BJ (cell line): ENCODE data around the gene GGACT. TPM values are rescaled to one million over a fixed set of nuclear protein-coding genes. Genes with fewer than 3 reads are reported as not detected.

ENCODE experiments used
- CTCF ChIA-PET: fragments of 350-600 bp; formaldehyde crosslinking; extraction: SDS; loops from one replicate; lab custom pipeline; 2021; ENCODE audit warnings: antibody characterized with exemption, inconsistent platforms; lab: Yijun Ruan, JAX
- POLR2A ChIA-PET: fragments of 300-600 bp; sonication (Branson Sonifier 250); formaldehyde crosslinking; extraction: SDS; loops from one replicate; lab custom pipeline; 2021; ENCODE audit warnings: antibody characterized with exemption; lab: Charles Lee
- DNase-seq: peaks from one replicate; pipeline ENCODE4 v3.0.0-alpha.2; 2011; ENCODE audit warnings: low read depth
- H3K27me3 ChIP-seq: 2 replicates; pipeline ENCODE4 v1.6.0; 2011; ENCODE audit warnings: low read length; ENCODE audit not compliant: control insufficient read depth, insufficient read depth
- H3K36me3 ChIP-seq: 2 replicates; pipeline ENCODE4 v1.5.1; 2011; ENCODE audit warnings: low read length; ENCODE audit not compliant: control insufficient read depth, insufficient read depth
- H3K4me3 ChIP-seq: 2 replicates; pipeline ENCODE4 v1.5.1; 2011; ENCODE audit warnings: low read depth, mild to moderate bottlenecking, control low read depth, low read length
- polyA plus RNA-seq: library from polyadenylated mRNA; depleted of rRNA; stranded (reverse); fragments of >200 nt; gene quantifications from 2 replicates; pipeline ENCODE4 v1.2.3, GENCODE V29; 2011
- TF ChIP-seq, protein P1 (sequence below): IDR thresholded peaks from 2 replicates; pipeline ENCODE4 v1.5.1; 2011; ENCODE audit warnings: low read depth, mild to moderate bottlenecking, control low read depth, inconsistent platforms, low read length, moderate library complexity; ENCODE audit not compliant: insufficient read depth

Gene GGACT
- polyA plus RNA-seq, 1 experiment: 7.0 TPM

GRCh38 chr13:100522618-100523309, 65.8 kb downstream of the GGACT start:
- CTCF ChIA-PET: interaction anchor here (0.6 to 5.5 kb wide), 3 partner anchors 8 to 481 kb away, joined by 3 to 42 read pairs (median 3); no protein-coding TSS in a partner anchor
- POLR2A ChIA-PET: no interaction called here

DNA sequence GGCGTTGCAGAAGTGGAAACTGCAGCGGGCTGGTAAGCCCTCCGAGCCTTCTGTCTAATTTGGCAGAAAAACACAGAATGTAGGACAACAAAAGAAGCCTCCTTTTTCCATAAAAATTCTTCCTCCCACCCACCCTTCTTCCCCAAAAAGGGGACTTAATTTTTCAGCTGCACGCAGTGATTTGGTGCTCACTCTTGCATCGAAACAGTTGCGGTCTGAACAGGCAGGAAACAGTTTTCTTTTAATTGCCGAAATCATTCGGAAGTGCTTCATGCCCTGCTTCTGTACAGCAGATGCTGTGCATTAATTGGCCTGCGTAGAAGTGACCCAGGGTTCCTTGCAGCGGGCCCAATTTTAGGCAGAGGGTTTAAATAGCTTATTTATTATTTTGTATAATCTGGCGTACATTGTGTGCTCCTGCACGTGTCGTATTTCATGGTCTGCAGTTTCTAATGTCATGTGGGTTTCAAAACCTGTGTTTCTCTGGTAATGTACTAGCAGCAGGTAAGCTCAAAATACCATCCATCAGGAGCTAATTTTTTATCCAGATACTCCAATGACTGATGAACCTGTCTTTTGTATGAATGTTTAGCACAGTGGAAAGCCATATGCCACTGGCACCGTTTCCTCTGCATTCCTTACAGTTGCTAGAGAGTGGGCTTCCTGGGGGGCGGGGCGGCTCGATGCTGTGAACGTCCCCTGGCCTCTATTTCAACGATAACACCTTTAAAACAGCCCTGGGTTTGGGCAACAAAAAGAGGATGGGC, 66.6 kb downstream of the GGACT start:
- no peaks in the 10 kb centered on the region; the same call in 1 of the 2 replicates for H3K36me3 ChIP-seq
- H3K4me3 ChIP-seq: no peak overlapping the region
- ChIA-PET POLR2A (no interaction called here), CTCF (interaction anchor here (0.7 to 1.1 kb wide), 2 partner anchors 33 to 480 kb away, joined by 3 read pairs; no protein-coding TSS in a partner anchor)
- no peak for DNase-seq
- H3K27me3 ChIP-seq: no peaks in the 10 kb centered on the region
- TF ChIP-seq, protein P1, sequence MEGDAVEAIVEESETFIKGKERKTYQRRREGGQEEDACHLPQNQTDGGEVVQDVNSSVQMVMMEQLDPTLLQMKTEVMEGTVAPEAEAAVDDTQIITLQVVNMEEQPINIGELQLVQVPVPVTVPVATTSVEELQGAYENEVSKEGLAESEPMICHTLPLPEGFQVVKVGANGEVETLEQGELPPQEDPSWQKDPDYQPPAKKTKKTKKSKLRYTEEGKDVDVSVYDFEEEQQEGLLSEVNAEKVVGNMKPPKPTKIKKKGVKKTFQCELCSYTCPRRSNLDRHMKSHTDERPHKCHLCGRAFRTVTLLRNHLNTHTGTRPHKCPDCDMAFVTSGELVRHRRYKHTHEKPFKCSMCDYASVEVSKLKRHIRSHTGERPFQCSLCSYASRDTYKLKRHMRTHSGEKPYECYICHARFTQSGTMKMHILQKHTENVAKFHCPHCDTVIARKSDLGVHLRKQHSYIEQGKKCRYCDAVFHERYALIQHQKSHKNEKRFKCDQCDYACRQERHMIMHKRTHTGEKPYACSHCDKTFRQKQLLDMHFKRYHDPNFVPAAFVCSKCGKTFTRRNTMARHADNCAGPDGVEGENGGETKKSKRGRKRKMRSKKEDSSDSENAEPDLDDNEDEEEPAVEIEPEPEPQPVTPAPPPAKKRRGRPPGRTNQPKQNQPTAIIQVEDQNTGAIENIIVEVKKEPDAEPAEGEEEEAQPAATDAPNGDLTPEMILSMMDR: no peak

More at GRCh38 chr13:100522618-100523309, 65.8 kb downstream of the GGACT start:
- Histone ChIP-seq H3K27me3 (no peaks in the 10 kb centered on the region), H3K4me3 (no peak overlapping the region), H3K36me3 (peaks cover 2% of the 10 kb centered on the region; the same call in 1 of the 2 replicates)
- TF ChIP-seq, protein P1: no peak
- DNase-seq: no peak

GRCh38 chr13:100520936-100521850, 67.4 kb downstream of the GGACT start:
- Histone ChIP-seq H3K4me3 (no peak overlapping the region), H3K27me3 (no peaks in the 10 kb centered on the region), H3K36me3 (no peaks in the 10 kb centered on the region; the same call in 1 of the 2 replicates)
- TF ChIP-seq, protein P1: no peak
- DNase-seq: no peak
- ChIA-PET CTCF (no interaction called here), POLR2A (no interaction called here)

- no peaks in the 10 kb centered on the region; the same call in 1 of the 2 replicates for H3K36me3 ChIP-seq
- POLR2A ChIA-PET: no interaction called here
- CTCF ChIA-PET: interaction anchor here (2.4 kb wide), 1 partner anchor 603 kb away, joined by 7 read pairs; no protein-coding TSS in a partner anchor
- H3K4me3 ChIP-seq: no peak overlapping the region
- DNase-seq: no peak
- TF ChIP-seq, protein P1: no peak
- no peaks in the 10 kb centered on the region for H3K27me3 ChIP-seq
Observed at GRCh38 chr13:100519626-100520025, 69.0 kb downstream of the GGACT start.
